Common myeloid progenitor, CD34-positive (primary cell): ENCODE measurements around the gene POFUT1.

ENCODE experiments used
- CTCF ChIA-PET: fragments of 350-600 bp; sonication (Branson Sonifier 250); formaldehyde crosslinking; loops from one replicate; lab custom pipeline; 2021; ENCODE audit warnings: antibody characterized with exemption; lab: Charles Lee
- POLR2A ChIA-PET: fragments of 350-600 bp; sonication (Branson Sonifier 250); formaldehyde crosslinking; loops from one replicate; lab custom pipeline; 2021; ENCODE audit warnings: antibody characterized with exemption; lab: Charles Lee
- DNase-seq, 3 donors: peaks; one replicate each; pipeline versions ENCODE4 v3.0.0 to v3.0.0-alpha.2; 2013
- H3K27ac ChIP-seq, 2 experiments: 1 replicate in 1 of 2; 2 replicates in 1 of 2; pipeline ENCODE4 v1.7.0; 2013; ENCODE audit warnings: inconsistent platforms in 2 of 2, low read length in 2 of 2, mild to moderate bottlenecking in 2 of 2, low read depth in 1 of 2, moderate library complexity in 1 of 2; ENCODE audit not compliant: severe bottlenecking in 2 of 2, insufficient read depth in 1 of 2, poor library complexity in 1 of 2
- H3K27me3 ChIP-seq, 5 experiments: replicated peaks in 2 of 5; 1 replicate in 3 of 5; 2 replicates in 2 of 5; pipeline versions ENCODE4 v1.6.1 to v1.7.0; 2013; ENCODE audit warnings: low read length in 4 of 5, mild to moderate bottlenecking in 2 of 5, moderate library complexity in 2 of 5, inconsistent platforms in 1 of 5; ENCODE audit not compliant: insufficient read depth in 5 of 5, control insufficient read depth in 4 of 5
- H3K36me3 ChIP-seq, 4 experiments: 1 replicate in 2 of 4; 2 replicates in 2 of 4; pipeline versions ENCODE4 v1.6.1 to v1.7.0; 2013; ENCODE audit warnings: low read length in 3 of 4, control low read depth in 1 of 4, mild to moderate bottlenecking in 1 of 4; ENCODE audit not compliant: control insufficient read depth in 4 of 4, insufficient read depth in 4 of 4
- H3K4me1 ChIP-seq, 4 experiments: 1 replicate in 3 of 4; 2 replicates in 1 of 4; pipeline versions ENCODE4 v1.6.1 to v1.7.1; 2013; ENCODE audit warnings: low read length in 3 of 4, mild to moderate bottlenecking in 3 of 4, control low read depth in 1 of 4, inconsistent platforms in 1 of 4, moderate library complexity in 1 of 4; ENCODE audit not compliant: control insufficient read depth in 4 of 4, insufficient read depth in 4 of 4; ENCODE audit errors: control extremely low read depth in 1 of 4
- H3K4me3 ChIP-seq, 7 experiments: 1 replicate in 4 of 7; 2 replicates in 3 of 7; pipeline versions ENCODE4 v1.5.1 to v1.7.0; 2013; ENCODE audit warnings: mild to moderate bottlenecking in 7 of 7, low read length in 6 of 7, moderate library complexity in 6 of 7, inconsistent platforms in 2 of 7, low read depth in 2 of 7, control low read depth in 1 of 7; ENCODE audit not compliant: insufficient read depth in 4 of 7, control insufficient read depth in 1 of 7; ENCODE audit errors: extremely low read depth in 1 of 7
- H3K9me3 ChIP-seq, 5 experiments: 1 replicate in 4 of 5; 2 replicates in 1 of 5; pipeline versions ENCODE4 v1.6.1 to v1.7.1; 2013; ENCODE audit warnings: low read length in 4 of 5, mild to moderate bottlenecking in 2 of 5, inconsistent platforms in 1 of 5, low read depth in 1 of 5, moderate library complexity in 1 of 5; ENCODE audit not compliant: control insufficient read depth in 4 of 5, insufficient read depth in 2 of 5; ENCODE audit errors: control extremely low read depth in 1 of 5
- WGBS: methylation state at CpG from one replicate; pipeline ENCODE4 v1.1.5; 2013; ENCODE audit not compliant: insufficient coverage; 5-methylcytosine and 5-hydroxymethylcytosine counted together

POFUT1 gene

GRCh38 chr20:32205843-32206759 lies 1.6 kb upstream of the POFUT1 start:
- no CpG with 5 or more reads among the region's 8 CpGs for WGBS
- H3K4me1 ChIP-seq, result peaks cover 19 to 52% (median 41%) of the 10 kb centered on the region in 4 experiments
- CTCF ChIA-PET, result interaction anchor here (0.6 kb wide), 1 partner anchor 435 kb away, joined by 3 read pairs; no protein-coding TSS in a partner anchor
- H3K27me3 ChIP-seq, result no peaks in the 10 kb centered on the region
- H3K9me3 ChIP-seq, result no peaks in the 10 kb centered on the region
- H3K27ac ChIP-seq, result peak overlapping the region; percentile 87 to 94
- POLR2A ChIA-PET, result no interaction called here
- no peak for DNase-seq
- H3K36me3 ChIP-seq, result peaks cover 0 to 47% (median 20%) of the 10 kb centered on the region in 4 experiments
- peak overlapping the region in 6 of 7 experiments; percentile 71 to 100 (median 96) for H3K4me3 ChIP-seq

GRCh38 chr20:32206760-32207625 lies 687 bp upstream of the POFUT1 start:
- H3K4me1 ChIP-seq, result peaks cover 19 to 52% (median 41%) of the 10 kb centered on the region in 4 experiments

GRCh38 chr20:32208499-32209154 lies 947 bp downstream of the POFUT1 start:
- POLR2A ChIA-PET, result no interaction called here

More at GRCh38 chr20:32206760-32207625, 687 bp upstream of the POFUT1 start:
- peak overlapping the region; percentile 71 to 100 (median 95) for H3K4me3 ChIP-seq
- CTCF ChIA-PET, result no interaction called here
- DNase-seq, result peak; percentile 52 to 81 (median 68)
- peaks cover 3 to 45% (median 17%) of the 10 kb centered on the region in 4 experiments for H3K36me3 ChIP-seq
- peak overlapping the region; percentile 87 to 94 for H3K27ac ChIP-seq
- WGBS, result 6% methylated on average over 37 of the region's 40 CpGs
- POLR2A ChIA-PET, result no interaction called here
- H3K9me3 ChIP-seq, result no peaks in the 10 kb centered on the region
- H3K27me3 ChIP-seq, result no peaks in the 10 kb centered on the region

GRCh38 chr20:32209850-32210605 lies 2.3 kb downstream of the POFUT1 start:
- Histone ChIP-seq H3K4me1 (peaks cover 12 to 36% (median 33%) of the 10 kb centered on the region in 4 experiments), H3K9me3 (no peaks in the 10 kb centered on the region), H3K27ac (no peak overlapping the region), H3K36me3 (peaks cover 3 to 33% (median 22%) of the 10 kb centered on the region in 4 experiments), H3K4me3 (no peak overlapping the region), H3K27me3 (no peaks in the 10 kb centered on the region)
- POLR2A ChIA-PET, result interaction anchor here (0.8 kb wide), 1 partner anchor 11 kb away, joined by 3 read pairs; no protein-coding TSS in a partner anchor
- CTCF ChIA-PET, result interaction anchor here (2.0 kb wide), 1 partner anchor 8 kb away, joined by 5 read pairs; no protein-coding TSS in a partner anchor
- 96% methylated on average over 8 of the region's 9 CpGs for WGBS
- no peak for DNase-seq

More at GRCh38 chr20:32208499-32209154, 947 bp downstream of the POFUT1 start:
- no peaks in the 10 kb centered on the region for H3K27me3 ChIP-seq
- peaks cover 3 to 36% (median 17%) of the 10 kb centered on the region in 4 experiments for H3K36me3 ChIP-seq
- H3K4me1 ChIP-seq, result peaks cover 19 to 47% (median 41%) of the 10 kb centered on the region in 4 experiments
- WGBS, result 89% methylated on average over 6 of the region's 13 CpGs
- DNase-seq, result no peak
- H3K9me3 ChIP-seq, result no peaks in the 10 kb centered on the region
- peak overlapping the region; percentile 64 to 94 for H3K27ac ChIP-seq
- CTCF ChIA-PET, result interaction anchor here (2.0 kb wide), 1 partner anchor 10 kb away, joined by 5 read pairs; no protein-coding TSS in a partner anchor
- H3K4me3 ChIP-seq, result peak overlapping the region in 6 of 7 experiments; percentile 71 to 100 (median 96)

- Histone ChIP-seq H3K27me3 (no peaks in the 10 kb centered on the region), H3K9me3 (no peaks in the 10 kb centered on the region), H3K36me3 (peaks cover 5 to 68% (median 47%) of the 10 kb centered on the region in 4 experiments), H3K4me3 (no peak overlapping the region), H3K27ac (no peak overlapping the region), H3K4me1 (peaks cover 0 to 7% (median 1%) of the 10 kb centered on the region in 4 experiments)
- WGBS, result no CpG with 5 or more reads among the region's 1 CpG
- no peak for DNase-seq
- ChIA-PET CTCF (no interaction called here), POLR2A (no interaction called here)
Observed at GRCh38 chr20:32213870-32214269, 6.2 kb downstream of the POFUT1 start.

GRCh38 chr20:32215147-32215546 lies 7.5 kb downstream of the POFUT1 start:
- CTCF ChIA-PET, result interaction anchor here (0.6 to 1.8 kb wide), 2 partner anchors 20 to 64 kb away, joined by 3 read pairs; no protein-coding TSS in a partner anchor
- no peak for DNase-seq
- Histone ChIP-seq H3K9me3 (no peaks in the 10 kb centered on the region), H3K4me3 (no peak overlapping the region), H3K36me3 (peaks cover 5 to 66% (median 48%) of the 10 kb centered on the region in 4 experiments), H3K4me1 (no peaks in the 10 kb centered on the region), H3K27me3 (no peaks in the 10 kb centered on the region), H3K27ac (no peak overlapping the region)
- POLR2A ChIA-PET, result no interaction called here
- 95% methylated on average over 7 of the region's 8 CpGs for WGBS
